ENCODE results near the gene LRCH1.

DNA sequence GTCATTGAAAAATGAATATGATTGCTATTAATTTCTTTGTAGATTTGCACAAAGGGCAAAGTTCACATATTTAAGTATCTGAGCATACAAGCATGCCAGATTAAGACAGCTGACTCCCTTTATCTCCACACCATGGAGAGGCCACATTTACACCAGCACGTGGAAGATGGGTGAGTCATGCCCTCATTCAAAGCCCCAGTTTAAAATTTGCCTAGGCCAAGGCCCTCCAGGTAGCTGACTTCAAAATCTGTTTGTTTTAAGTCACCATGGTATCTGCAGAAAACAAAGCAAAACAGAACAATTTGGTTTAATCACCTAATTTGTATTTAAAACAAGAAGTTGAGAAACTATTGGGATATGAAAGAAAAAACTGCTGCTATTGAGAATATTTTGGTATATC, 134.8 kb downstream of the LRCH1 start:
- TF ChIP-seq EZH2 (IDR thresholded peaks at IDR 0.05) (no peak), EZH2phosphoT487 (IDR thresholded peaks at IDR 0.05) (no peak)
- TF ChIP-seq, protein P1, sequence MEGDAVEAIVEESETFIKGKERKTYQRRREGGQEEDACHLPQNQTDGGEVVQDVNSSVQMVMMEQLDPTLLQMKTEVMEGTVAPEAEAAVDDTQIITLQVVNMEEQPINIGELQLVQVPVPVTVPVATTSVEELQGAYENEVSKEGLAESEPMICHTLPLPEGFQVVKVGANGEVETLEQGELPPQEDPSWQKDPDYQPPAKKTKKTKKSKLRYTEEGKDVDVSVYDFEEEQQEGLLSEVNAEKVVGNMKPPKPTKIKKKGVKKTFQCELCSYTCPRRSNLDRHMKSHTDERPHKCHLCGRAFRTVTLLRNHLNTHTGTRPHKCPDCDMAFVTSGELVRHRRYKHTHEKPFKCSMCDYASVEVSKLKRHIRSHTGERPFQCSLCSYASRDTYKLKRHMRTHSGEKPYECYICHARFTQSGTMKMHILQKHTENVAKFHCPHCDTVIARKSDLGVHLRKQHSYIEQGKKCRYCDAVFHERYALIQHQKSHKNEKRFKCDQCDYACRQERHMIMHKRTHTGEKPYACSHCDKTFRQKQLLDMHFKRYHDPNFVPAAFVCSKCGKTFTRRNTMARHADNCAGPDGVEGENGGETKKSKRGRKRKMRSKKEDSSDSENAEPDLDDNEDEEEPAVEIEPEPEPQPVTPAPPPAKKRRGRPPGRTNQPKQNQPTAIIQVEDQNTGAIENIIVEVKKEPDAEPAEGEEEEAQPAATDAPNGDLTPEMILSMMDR (IDR thresholded peaks at IDR 0.05), result no peak
